ENCODE data around the gene IGF2BP2. TPM values are rescaled to one million over a fixed set of nuclear protein-coding genes. Genes with fewer than 3 reads are reported as not detected.

The IGF2BP2 gene
- total RNA-seq, 2 donors from 2014 or later, result 143 to 162 TPM

DNA sequence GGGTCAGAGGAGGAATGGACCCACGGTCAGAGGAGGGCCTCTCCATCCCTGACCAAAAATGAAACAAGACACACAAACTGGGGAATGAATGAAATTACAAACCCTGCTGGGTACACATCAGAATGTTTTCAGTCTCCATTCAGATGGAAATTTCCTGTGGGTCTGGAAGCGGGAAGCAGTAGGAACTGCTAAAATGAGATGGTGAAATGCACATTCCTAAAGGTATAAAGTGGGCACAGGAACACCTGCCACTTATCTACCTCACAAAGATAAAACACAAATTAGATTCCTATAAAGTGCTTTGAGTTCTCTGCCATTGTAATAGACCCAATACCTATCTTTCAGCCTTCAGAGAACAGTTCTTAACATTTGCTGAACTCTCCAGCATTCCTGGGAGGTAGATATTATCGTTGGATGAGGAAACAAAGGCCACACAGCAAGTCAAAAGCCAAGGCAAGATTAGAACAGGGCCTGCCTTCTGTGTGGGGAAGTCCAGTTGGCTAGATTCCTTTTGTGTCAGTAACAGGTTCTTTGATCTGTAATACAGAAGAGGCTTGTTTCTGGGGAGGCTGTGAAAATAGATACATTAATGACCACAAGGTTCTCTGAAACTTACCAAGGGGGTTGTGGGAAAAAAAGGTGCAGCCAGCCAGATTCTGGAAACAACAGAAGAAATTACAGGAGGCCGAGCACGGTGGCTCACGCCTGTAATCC lies 98.4 kb downstream of the IGF2BP2 start:
- H3K4me1 ChIP-seq (ENCODE audit: control insufficient read depth, insufficient read depth, low read length), result peaks cover 10% of the 10 kb centered on the region
- H3K4me3 ChIP-seq (ENCODE audit: low read length), result no peak overlapping the region
- TF ChIP-seq, protein P1, sequence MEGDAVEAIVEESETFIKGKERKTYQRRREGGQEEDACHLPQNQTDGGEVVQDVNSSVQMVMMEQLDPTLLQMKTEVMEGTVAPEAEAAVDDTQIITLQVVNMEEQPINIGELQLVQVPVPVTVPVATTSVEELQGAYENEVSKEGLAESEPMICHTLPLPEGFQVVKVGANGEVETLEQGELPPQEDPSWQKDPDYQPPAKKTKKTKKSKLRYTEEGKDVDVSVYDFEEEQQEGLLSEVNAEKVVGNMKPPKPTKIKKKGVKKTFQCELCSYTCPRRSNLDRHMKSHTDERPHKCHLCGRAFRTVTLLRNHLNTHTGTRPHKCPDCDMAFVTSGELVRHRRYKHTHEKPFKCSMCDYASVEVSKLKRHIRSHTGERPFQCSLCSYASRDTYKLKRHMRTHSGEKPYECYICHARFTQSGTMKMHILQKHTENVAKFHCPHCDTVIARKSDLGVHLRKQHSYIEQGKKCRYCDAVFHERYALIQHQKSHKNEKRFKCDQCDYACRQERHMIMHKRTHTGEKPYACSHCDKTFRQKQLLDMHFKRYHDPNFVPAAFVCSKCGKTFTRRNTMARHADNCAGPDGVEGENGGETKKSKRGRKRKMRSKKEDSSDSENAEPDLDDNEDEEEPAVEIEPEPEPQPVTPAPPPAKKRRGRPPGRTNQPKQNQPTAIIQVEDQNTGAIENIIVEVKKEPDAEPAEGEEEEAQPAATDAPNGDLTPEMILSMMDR (conservative IDR thresholded peaks at IDR 0.05), result no peak
- no peaks in the 10 kb centered on the region for H3K27me3 Mint-ChIP-seq (ENCODE audit: insufficient read depth)
- WGBS, 2 experiments (ENCODE audit: insufficient coverage in 1 of 2, insufficient read length in 1 of 2), result 72 to 92% methylated on average over 4 to 6 of the region's 6 CpGs
- no peaks in the 10 kb centered on the region for H3K9me3 ChIP-seq (ENCODE audit: control insufficient read depth, low read length)
- no peak overlapping the region for H3K27ac ChIP-seq (ENCODE audit: low read depth, low read length)
- no peaks in the 10 kb centered on the region for H3K9me3 Mint-ChIP-seq
- no peak overlapping the region for H3K4me3 Mint-ChIP-seq
- H3K27ac Mint-ChIP-seq, result peak overlapping the region; percentile 22
- H3K36me3 Mint-ChIP-seq (ENCODE audit: low read depth), result peaks cover 3% of the 10 kb centered on the region
- H3K9ac ChIP-seq (ENCODE audit: extremely low read depth, low read length, poor library complexity, severe bottlenecking), result no peak overlapping the region
- peaks cover 44% of the 10 kb centered on the region for H3K4me1 Mint-ChIP-seq
- no peaks in the 10 kb centered on the region for H3K27me3 ChIP-seq (ENCODE audit: control insufficient read depth, insufficient read depth, low read length, poor library complexity, severe bottlenecking)
- no peaks in the 10 kb centered on the region for H3K36me3 ChIP-seq (ENCODE audit: control insufficient read depth, insufficient read depth, low read length)
- no peak for DNase-seq

- TF ChIP-seq, protein P1 (conservative IDR thresholded peaks at IDR 0.05), result no peak
- Histone ChIP-seq H3K9me3 (ENCODE audit: control insufficient read depth, low read length) (no peaks in the 10 kb centered on the region), H3K4me1 (ENCODE audit: control insufficient read depth, insufficient read depth, low read length) (peaks cover 10% of the 10 kb centered on the region), H3K27ac (ENCODE audit: low read depth, low read length) (peak overlapping the region; percentile 62), H3K27me3 (ENCODE audit: control insufficient read depth, insufficient read depth, low read length, poor library complexity, severe bottlenecking) (no peaks in the 10 kb centered on the region), H3K36me3 (ENCODE audit: control insufficient read depth, insufficient read depth, low read length) (no peaks in the 10 kb centered on the region), H3K9ac (ENCODE audit: extremely low read depth, low read length, poor library complexity, severe bottlenecking) (no peak overlapping the region), H3K4me3 (ENCODE audit: low read length) (no peak overlapping the region)
- DNase-seq, result peak; percentile 77
- Mint-ChIP-seq H3K27ac (peak overlapping the region; percentile 50), H3K9me3 (no peaks in the 10 kb centered on the region), H3K36me3 (ENCODE audit: low read depth) (peaks cover 5% of the 10 kb centered on the region), H3K4me1 (peaks cover 45% of the 10 kb centered on the region), H3K4me3 (no peak overlapping the region), H3K27me3 (ENCODE audit: insufficient read depth) (no peaks in the 10 kb centered on the region)
- WGBS, 2 experiments (ENCODE audit: insufficient coverage in 1 of 2, insufficient read length in 1 of 2), result 93% methylated on average over 3 of the region's 3 CpGs; no CpG with 5 or more reads in 1 of the 2 experiments
These were observed 100.1 kb downstream of the IGF2BP2 start for GRCh38 chr3:185724761-185725160.

- no peak overlapping the region for H3K4me3 ChIP-seq (ENCODE audit: low read length)
- no peaks in the 10 kb centered on the region for H3K9me3 ChIP-seq (ENCODE audit: control insufficient read depth, low read length)
- Mint-ChIP-seq H3K9me3 (no peaks in the 10 kb centered on the region), H3K27me3 (ENCODE audit: insufficient read depth) (no peaks in the 10 kb centered on the region), H3K4me1 (peaks cover 45% of the 10 kb centered on the region), H3K4me3 (no peak overlapping the region), H3K36me3 (ENCODE audit: low read depth) (peaks cover 7% of the 10 kb centered on the region), H3K27ac (peak overlapping the region; percentile 40)
- H3K36me3 ChIP-seq (ENCODE audit: control insufficient read depth, insufficient read depth, low read length), result no peaks in the 10 kb centered on the region
- DNase-seq, result no peak
- no peaks in the 10 kb centered on the region for H3K27me3 ChIP-seq (ENCODE audit: control insufficient read depth, insufficient read depth, low read length, poor library complexity, severe bottlenecking)
- H3K9ac ChIP-seq (ENCODE audit: extremely low read depth, low read length, poor library complexity, severe bottlenecking), result no peak overlapping the region
- peaks cover 10% of the 10 kb centered on the region for H3K4me1 ChIP-seq (ENCODE audit: control insufficient read depth, insufficient read depth, low read length)
- 93 to 98% methylated on average over 3 of the region's 3 CpGs for WGBS, 2 experiments (ENCODE audit: insufficient coverage in 1 of 2, insufficient read length in 1 of 2)
- TF ChIP-seq, protein P1 (conservative IDR thresholded peaks at IDR 0.05), result no peak
- no peak overlapping the region for H3K27ac ChIP-seq (ENCODE audit: low read depth, low read length)
These were observed 100.6 kb downstream of the IGF2BP2 start for GRCh38 chr3:185724251-185724650.

All from endodermal cell (in vitro differentiated cells).